ENCODE data around the gene CERCAM.

Gene CERCAM

DNA sequence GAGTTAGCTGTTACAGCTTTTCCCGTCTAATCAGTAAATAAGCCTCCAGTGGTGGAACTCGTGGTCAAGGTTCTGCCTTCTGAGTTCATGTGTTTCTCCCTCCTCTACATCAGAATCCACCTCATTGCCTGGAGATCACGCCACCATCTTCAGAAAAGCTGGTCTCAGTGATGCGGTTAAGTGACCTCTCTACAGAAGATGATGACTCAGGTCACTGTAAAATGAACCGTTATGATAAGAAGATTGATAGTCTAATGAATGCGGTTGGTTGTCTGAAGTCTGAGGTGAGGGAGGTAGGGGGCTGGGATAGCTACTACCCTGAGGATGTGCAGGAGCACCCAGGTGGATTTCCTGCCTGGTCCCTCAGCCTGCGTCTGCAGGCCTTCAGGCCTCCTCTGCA, 48.4 kb downstream of the CERCAM start:
- DNase-seq: no peak

DNA sequence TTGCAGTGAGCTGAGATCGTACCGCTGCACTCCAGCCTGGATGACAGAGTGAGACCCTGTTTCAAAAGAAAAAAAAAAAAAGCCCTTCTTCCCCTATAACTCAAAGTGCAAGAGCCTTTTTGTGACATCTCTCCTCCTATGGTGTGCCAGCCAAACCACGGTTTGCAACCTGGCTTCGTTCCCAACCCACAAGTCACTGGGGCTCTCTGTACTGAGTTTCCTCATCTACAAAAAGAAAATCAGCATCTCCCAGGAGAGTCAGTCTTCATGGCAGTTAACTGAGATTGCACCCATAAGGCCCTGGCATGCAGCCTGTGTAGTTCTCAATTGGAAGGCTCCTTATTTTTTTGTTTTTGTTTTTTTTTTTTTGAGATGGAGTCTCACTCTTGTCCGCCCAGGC, 49.9 kb downstream of the CERCAM start:
- DNase-seq: peak; percentile 7

DNA sequence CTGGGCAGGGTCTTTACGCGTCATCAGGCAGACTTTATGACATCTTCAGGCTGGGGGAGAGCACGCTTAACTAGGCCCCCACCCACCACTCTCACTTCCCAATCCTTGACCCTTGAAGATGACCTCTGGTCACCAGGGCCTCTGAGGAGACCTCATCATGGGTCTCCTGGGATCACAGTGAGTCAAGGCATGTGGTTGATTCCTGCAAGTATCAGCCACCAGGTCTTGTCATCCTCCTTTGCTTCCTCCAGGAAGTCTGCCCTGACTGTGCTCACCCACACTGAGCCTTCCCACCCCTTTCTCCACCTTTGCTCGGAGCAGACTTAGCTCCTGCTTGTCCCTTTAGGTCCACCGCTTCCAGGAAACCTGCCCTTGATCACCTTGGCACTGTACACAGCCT, 52.4 kb downstream of the CERCAM start:
- no peak for DNase-seq

- DNase-seq: no peak
These were observed 55.2 kb downstream of the CERCAM start for GRCh38 chr9:128475867-128476266.

- no peak for DNase-seq
These were observed 58.6 kb downstream of the CERCAM start for GRCh38 chr9:128479262-128479661.

DNA sequence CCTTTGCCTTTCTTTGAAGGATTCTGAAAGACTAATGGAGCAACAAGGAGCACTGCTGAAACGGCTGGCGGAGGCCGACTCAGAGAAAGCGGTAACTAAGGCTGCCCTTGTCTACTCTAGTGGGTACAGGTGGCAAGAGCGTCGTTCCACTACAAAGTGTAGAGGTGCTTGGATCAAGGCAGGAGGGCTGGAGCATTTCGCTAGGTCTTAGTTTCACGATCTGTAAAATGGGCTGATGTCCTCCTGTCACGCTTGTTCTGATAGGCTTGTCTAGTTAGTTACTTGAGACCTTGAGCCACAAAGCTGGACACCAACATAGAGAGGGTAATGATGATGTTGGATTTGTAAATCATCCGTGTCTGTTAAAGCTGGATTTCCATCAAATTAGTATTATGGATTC, 60.9 kb downstream of the CERCAM start:
- DNase-seq: no peak

DNA sequence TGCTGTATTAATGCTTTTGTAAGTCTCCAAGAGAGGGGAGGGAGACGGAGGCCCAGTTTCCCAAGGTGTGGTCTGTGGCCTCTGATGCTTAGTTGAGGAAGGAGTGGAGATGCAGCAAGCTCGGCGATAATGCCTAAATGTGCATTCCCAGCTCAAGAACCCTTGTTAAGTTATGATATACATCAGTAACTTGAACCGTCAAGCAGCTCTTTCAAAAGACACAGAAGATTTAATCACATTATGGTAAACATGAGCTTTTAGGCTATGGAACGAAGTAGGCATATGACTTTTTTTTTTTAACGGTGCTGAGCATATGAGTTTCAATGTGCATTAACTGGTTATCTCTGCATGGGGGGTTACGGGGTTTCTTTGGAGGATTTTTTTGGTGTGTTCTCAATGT, 61.5 kb downstream of the CERCAM start:
- no peak for DNase-seq

GRCh38 chr9:128484686-128485413, 64.2 kb downstream of the CERCAM start:
- DNase-seq: no peak

- DNase-seq: no peak
These were observed 64.8 kb downstream of the CERCAM start for GRCh38 chr9:128485414-128485855.

DNA sequence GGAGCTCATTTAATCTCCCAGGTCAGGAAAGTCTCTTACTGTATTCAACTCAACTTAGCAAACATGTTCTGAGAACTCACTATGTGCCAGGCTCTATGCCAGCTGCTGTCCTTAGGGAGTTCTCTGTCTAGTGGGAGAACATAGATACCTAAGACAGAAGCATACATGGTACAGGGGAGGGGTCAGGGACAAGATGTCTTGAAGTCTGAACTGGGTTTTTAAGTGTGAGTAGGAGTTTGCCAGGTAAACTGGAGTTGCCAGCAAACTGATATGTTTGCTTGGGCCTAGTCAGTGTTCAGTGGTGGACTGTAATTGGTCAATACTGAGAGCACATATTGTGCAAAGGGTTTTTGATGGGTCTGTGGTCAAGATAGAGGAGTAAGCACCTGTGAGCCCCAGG, 65.5 kb downstream of the CERCAM start:
- DNase-seq: no peak

Measured in NCI-H1436 treated with DMSO at 0.1 percent for 48 hours (cell line).